Stimulated activated CD4-positive, alpha-beta T cell treated with anti-CD3 and anti-CD28 coated beads, Interleukin-12 subunit alpha, Interleukin-12 subunit beta, amount 100 ng/mL, for 24 hours (primary cell): ENCODE measurements around the gene LRRC25.
"Not testable (repeated sequence)": the region's sequence is repeated elsewhere in the genome, so short reads cannot be mapped to it uniquely, and the experiment has no call there.

ENCODE experiments used
- DNase-seq, 2 experiments: peaks; one replicate each; pipeline ENCODE4 v3.0.0-alpha.2; 2020; ENCODE audit warnings: low read depth in 2 of 2

LRRC25 gene

DNA sequence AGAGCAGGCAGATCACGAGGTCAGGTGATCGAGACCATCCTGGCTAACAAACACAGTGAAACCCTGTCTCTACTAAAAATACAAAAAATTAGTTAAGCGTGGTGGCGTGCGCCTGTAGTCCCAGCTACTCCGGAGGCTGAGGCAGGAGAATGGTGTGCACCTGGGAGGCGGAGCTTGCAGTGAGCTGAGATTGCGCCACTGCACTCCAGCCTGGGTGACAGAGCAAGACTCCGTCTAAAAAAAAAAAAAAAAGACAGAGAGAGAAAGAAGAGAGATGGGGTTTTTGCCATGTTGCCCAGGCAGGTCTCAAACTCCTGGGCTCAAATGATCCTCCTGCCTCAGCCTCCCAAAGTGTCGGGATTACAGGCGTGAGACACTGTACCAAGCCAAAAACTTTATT, 8.3 kb upstream of the LRRC25 start:
- DNase-seq: not testable (repeated sequence)

- not testable (repeated sequence) for DNase-seq
Measured at GRCh38 chr19:18402455-18403248, 5.2 kb upstream of the LRRC25 start.

DNA sequence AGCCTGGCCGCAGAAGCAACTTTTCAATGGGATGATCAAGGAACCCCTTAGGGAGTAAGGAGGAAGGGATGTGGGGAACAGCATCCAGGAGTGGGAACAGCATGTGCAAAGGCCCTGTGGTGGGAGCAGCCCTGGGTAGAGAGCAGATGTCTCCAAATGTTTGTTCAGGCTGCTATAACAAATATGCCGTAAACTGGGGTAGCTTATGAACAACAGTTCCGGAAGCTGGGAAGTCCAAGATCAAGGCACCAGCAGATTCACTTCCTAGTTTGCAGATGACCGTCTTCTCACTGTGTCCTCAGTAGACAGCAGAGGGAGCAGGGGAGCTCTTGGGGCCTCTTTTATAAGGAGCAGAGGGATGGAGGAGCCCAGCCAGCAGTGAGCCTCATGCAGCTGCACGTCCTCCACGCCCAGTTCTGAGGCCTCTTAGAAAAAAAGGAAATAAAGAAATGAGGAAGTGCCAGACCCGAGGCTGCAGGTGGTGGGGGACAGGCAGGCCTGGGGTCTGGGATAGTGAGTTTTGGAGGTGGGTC, 4.2 kb upstream of the LRRC25 start:
- DNase-seq: no peak

- no peak for DNase-seq
Measured at GRCh38 chr19:18399008-18399407, 1.6 kb upstream of the LRRC25 start.

DNA sequence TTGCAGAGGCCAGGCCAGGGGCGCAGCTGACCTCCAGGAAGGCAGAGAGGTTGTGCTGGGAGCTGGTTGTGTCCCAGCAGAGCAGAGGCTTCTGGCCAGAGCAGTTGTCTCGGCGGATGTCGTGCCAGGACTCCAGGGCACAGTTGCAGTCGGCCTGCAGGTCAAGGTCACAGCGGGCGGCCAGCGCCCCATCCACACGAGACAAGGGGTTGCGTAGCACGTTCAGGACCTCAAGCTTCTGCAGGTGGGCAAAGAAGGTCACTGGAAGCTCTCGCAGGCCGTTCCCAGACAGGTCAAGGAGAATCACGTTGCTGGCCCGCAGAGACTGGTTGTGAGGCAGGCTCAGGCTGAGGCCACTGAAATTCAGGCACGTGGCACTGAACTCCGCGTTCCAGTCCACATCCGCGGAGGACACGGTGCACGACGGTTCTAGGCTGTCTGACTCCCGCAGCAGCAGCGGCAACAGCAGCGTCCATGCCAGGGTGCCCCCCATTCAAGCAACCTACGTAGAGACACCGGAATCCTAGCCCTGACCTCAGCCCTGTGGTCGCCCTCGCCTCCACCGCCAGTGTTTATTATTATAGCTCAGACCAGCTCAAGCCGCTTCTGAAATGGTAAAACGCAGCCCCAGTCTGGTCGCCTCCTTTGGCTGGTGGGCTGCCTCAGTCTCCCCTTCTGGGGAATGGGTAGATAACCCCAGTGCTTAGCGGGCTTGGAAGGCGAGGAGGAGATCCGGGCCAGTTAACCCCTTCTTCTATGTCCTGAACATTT, 766 bp downstream of the LRRC25 start:
- no peak for DNase-seq

GRCh38 chr19:18393836-18394235, 3.6 kb downstream of the LRRC25 start:
- DNase-seq: no peak

- no peak for DNase-seq
Measured at GRCh38 chr19:18392926-18393325, 4.5 kb downstream of the LRRC25 start.

DNA sequence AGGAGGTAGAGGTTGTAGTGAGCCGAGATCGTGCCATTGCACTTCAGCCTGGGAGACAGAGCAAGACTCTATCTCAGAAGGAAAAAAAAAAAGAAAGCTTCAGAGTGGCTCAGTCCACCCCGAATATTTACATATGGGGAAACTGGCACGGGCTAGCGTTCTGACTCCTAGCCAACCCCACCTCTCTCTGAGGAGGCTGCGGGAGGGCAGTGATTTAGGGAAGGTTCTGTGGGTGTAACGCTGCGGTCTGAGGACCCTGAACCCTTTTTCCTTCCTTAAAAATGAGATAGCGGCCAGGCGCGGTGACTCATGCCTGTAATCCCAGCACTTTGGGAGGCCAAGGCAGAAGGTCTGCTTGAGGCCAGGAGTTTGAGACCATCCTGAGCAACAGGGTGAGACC, 5.0 kb downstream of the LRRC25 start:
- no peak for DNase-seq

DNA sequence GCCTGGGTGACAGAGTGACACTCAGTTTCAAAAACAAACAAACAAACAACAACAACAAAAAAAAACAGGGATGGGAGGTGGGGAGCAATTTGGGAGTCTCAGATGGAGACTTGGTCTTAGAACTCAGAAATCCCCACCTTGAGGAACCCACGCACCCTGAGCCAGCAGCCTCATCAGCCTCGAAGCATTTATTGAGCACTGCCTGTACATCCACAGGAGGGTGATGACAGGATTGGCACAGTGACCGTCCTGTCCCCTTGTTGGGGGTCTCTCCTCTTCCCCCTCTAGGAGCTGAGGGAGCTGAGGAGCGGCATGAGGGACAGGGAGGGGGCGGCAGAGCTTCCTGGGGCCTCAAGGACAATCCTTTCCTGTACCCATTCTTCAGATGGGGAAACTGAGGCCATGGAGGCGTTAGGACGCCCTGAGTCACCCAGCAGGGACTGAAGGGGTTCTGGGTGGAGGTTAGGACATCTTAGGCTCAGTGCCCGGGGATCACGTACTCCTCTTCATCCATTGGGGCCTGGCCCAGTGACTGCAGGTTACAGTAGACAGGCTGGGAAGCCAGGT, 5.8 kb downstream of the LRRC25 start:
- no peak for DNase-seq

DNA sequence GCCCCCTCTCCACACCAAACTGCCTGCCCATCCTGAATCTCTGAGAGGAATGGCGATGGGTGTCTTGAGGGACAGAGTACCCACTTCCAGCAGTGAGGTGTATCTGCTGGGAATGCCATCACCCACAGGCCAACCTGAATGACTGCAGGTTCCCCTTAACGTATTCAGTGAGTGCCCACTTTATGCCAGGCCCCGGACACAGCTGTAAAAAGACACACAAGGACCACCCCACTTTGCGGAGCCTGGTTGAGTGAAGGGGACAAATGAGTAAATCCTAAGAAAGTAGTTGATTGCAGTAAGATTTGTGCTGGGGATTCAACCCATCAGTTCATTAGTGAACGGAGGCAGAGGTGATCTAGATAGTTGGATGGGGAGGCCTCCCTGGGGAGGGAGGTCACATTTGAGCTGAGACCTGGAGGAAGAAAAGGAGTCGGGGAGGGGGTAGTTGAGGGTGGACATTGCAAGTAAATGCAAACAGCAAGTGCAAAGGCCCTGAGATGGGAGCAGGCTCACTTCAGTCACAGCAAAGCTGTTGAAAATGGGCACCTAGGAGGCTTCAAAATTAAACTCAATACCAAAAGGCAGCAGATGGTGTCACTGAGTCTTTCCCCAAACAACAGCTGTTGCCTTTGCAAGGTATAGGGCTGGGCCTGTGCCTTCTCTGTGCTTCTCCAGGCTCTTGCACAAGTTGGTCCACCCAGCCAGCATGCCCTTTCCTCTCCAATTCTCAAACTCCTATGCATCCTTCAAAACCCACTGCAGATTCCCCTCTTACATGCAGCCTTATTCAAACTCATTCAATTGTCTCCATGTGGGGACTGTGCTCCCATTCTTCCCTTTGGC, 7.1 kb downstream of the LRRC25 start:
- no peak for DNase-seq

GRCh38 chr19:18389726-18390064, 7.7 kb downstream of the LRRC25 start:
- no peak for DNase-seq

DNA sequence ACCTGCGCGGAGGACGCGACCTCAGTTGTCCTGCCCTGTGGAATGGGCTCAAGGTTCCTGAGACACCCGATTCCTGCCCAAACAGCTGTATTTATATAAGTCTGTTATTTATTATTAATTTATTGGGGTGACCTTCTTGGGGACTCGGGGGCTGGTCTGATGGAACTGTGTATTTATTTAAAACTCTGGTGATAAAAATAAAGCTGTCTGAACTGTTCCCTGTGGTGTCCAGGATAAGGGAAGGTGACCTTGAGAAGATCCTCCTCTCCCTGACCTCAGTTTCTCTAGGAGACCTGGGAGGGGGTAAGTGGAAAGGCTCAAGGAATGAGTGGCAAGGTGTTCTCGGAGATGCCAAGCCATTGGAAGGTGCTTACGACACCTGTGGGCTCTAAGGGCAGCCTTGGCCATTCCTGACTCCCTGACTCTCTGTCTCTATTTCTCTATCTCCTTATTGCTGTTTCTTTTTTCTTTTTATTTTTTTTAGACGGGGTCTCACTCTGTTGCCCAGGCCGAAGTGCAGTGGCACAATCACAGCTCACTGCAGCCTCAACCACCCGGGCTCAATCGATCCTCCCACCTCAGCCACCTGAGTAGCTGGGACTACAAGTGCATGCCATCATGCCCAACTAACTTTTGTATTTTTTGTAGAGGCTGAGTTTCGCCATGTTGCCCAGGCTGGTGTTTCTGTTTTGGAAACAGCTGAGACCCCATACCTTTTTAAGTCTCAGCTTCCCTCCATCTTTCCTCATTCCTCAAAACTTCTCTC, 8.3 kb downstream of the LRRC25 start:
- no peak for DNase-seq

- peak; percentile 61 to 74 for DNase-seq
Measured at GRCh38 chr19:18388100-18388959, 9.1 kb downstream of the LRRC25 start.

DNA sequence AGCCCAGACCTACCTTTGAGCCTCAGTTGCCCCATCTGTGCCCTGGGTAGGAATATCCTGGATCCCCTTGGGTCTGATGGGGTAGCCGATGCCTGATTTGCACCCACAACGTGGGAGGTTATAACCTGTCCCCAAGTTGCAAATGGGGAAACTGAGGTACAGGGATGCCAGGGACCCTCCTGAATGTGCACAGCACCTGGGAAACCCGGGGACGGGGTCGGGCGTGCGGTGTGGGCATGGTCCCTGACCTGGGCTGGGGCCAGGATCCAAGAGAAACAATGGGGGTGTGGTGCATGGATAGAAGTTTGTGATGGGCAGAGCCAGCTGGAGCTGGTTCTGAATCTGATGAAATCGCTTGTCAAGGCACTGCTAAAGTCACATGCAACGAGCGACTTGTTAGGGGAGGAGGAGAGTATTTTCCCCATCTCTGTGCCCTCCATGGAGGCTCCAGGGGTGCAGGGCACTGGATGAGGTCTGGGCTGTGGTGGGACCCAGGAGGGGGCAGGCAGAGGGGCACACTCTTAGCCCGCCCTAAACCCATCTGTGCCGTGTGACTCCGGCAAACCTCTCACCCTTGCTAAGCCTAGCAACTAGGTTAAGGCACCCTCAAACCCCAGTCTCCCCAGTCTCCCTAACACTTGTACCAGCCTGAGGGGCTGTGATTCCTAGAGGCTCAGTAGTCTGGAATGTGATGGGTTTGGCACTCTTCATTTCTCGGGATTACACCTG, 10.7 kb downstream of the LRRC25 start:
- no peak for DNase-seq

- peak in 1 of 2 experiments; percentile 15 for DNase-seq
Measured at GRCh38 chr19:18385675-18386542, 11.5 kb downstream of the LRRC25 start, which contains the start of gene GDF15. Gene GDF15, plus strand, starts transcription at chr19:18386158. Its CDS starts 32 bp downstream, at chr19:18386190.

DNA sequence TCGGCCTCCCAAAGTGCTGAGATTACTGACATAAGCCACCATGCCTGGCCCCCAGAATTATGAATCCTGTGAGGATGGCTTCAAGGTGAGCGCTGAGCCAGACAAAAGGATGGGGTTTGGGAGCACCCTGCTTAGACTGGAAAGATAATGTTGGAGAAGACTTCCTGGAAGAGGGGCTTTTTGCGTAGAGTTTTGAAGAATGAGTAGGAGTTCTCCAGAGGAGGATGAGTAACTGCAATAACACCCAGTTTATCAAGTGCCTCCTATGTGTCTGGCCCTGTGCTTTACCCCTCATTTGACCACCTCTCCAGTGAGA, 12.1 kb downstream of the LRRC25 start:
- no peak for DNase-seq

- DNase-seq: no peak
Measured at GRCh38 chr19:18384775-18385174, 12.6 kb downstream of the LRRC25 start.

- DNase-seq: not testable (repeated sequence)
Measured at GRCh38 chr19:18383622-18384021, 13.8 kb downstream of the LRRC25 start.
